ENCODE measurements around the gene LTBP4.

LTBP4 gene

GRCh38 chr19:40662925-40663694 is 61.9 kb downstream of the LTBP4 start:
- peak; percentile 73 for DNase-seq (ENCODE audit: low read depth)

- peak; percentile 29 for DNase-seq (ENCODE audit: low read depth)
Measured at GRCh38 chr19:40663695-40664692, 62.8 kb downstream of the LTBP4 start.

GRCh38 chr19:40666803-40667438 is 65.8 kb downstream of the LTBP4 start:
- no peak for DNase-seq (ENCODE audit: low read depth)

- no peak for DNase-seq (ENCODE audit: low read depth)
Measured at GRCh38 chr19:40667602-40668001, 66.4 kb downstream of the LTBP4 start.

GRCh38 chr19:40668991-40669614 is 67.9 kb downstream of the LTBP4 start:
- DNase-seq (ENCODE audit: low read depth): no peak

- no peak for DNase-seq (ENCODE audit: low read depth)
Measured at GRCh38 chr19:40671404-40671803, 70.2 kb downstream of the LTBP4 start.

GRCh38 chr19:40672038-40672437 is 70.9 kb downstream of the LTBP4 start:
- no peak for DNase-seq (ENCODE audit: low read depth)

GRCh38 chr19:40672573-40673299 is 71.6 kb downstream of the LTBP4 start:
- no peak for DNase-seq (ENCODE audit: low read depth)

GRCh38 chr19:40673397-40673796 is 72.2 kb downstream of the LTBP4 start:
- DNase-seq (ENCODE audit: low read depth): no peak

GRCh38 chr19:40674291-40674690 is 73.1 kb downstream of the LTBP4 start:
- DNase-seq (ENCODE audit: low read depth): peak; percentile 57

GRCh38 chr19:40677156-40677555 is 76.0 kb downstream of the LTBP4 start:
- DNase-seq (ENCODE audit: low read depth): no peak
